ENCODE data around the gene KNOP1. TPM values are rescaled to one million over a fixed set of nuclear protein-coding genes. Genes with fewer than 3 reads are reported as not detected.

The KNOP1 gene
- total RNA-seq, 1 experiment from 2014 or later, result 99.0 TPM

DNA sequence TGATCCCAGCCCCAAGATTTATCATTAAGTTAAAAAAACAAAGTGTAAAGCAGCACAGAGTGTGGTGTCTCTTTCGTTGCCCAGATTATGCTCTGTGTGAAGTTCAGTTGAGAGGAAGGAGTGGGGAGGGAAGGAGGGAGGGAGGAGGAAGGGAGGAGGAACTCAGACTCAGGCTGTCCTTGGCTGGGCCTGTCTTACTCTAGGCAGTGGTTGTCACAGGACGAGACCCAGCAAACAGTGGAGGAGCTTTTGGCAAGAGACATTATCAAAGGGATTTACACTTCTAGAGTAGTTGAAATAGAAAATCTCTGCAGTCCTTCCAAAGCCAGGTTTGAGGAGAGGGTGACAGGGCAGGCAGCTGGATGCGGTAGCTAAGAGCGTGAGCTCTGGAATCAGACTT, 27.8 kb downstream of the KNOP1 start:
- CTCF ChIA-PET, result interaction anchor here (0.6 kb wide), 1 partner anchor 150 kb away, joined by 3 read pairs; no protein-coding TSS in a partner anchor

DNA sequence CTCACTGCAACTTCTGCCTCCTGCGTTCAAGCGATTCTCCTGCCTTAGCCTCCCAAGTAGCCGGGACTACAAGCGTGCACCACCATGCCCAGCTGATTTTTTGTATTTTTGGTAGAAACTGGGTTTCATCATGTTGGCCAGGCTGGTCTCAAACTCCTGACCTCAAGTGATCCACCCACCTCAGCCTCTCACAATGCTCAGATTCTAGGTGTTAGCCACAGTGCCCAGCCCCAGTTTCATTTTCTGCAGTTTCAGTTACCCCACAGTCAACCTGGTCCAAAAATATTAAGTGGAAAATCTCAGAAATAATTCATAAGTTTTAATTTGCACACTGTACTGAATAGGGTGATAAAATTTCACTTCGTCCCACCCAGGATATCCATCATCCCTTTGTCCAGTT, 28.7 kb downstream of the KNOP1 start:
- intact Hi-C loops (cut with micrococcal nuclease; ENCODE audit: unreplicated experiment), result no loop called here
- H3K4me3 Mint-ChIP-seq (ENCODE audit: low read depth, unreplicated experiment), result no peak overlapping the region
- DNase-seq, result no peak
- TF ChIP-seq, protein P1, sequence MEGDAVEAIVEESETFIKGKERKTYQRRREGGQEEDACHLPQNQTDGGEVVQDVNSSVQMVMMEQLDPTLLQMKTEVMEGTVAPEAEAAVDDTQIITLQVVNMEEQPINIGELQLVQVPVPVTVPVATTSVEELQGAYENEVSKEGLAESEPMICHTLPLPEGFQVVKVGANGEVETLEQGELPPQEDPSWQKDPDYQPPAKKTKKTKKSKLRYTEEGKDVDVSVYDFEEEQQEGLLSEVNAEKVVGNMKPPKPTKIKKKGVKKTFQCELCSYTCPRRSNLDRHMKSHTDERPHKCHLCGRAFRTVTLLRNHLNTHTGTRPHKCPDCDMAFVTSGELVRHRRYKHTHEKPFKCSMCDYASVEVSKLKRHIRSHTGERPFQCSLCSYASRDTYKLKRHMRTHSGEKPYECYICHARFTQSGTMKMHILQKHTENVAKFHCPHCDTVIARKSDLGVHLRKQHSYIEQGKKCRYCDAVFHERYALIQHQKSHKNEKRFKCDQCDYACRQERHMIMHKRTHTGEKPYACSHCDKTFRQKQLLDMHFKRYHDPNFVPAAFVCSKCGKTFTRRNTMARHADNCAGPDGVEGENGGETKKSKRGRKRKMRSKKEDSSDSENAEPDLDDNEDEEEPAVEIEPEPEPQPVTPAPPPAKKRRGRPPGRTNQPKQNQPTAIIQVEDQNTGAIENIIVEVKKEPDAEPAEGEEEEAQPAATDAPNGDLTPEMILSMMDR (IDR thresholded peaks at IDR 0.05; ENCODE audit: unreplicated experiment), result no peak
- no peaks in the 10 kb centered on the region for H3K9me3 Mint-ChIP-seq (ENCODE audit: low read depth, unreplicated experiment)
- CTCF ChIA-PET, result interaction anchor here (0.7 kb wide), 1 partner anchor 12 kb away, joined by 3 read pairs; no protein-coding TSS in a partner anchor
- H3K27me3 Mint-ChIP-seq (ENCODE audit: unreplicated experiment), result no peaks in the 10 kb centered on the region
- no peak overlapping the region for H3K27ac Mint-ChIP-seq (ENCODE audit: unreplicated experiment)
- no peaks in the 10 kb centered on the region for H3K36me3 Mint-ChIP-seq (ENCODE audit: insufficient read depth, unreplicated experiment)
- no peaks in the 10 kb centered on the region for H3K4me1 Mint-ChIP-seq (ENCODE audit: low read depth, unreplicated experiment)
- BruUV-seq (replicated peaks), result no TSS peak

More for the DNA sequence above, 27.8 kb downstream of the KNOP1 start:
- H3K9me3 Mint-ChIP-seq (ENCODE audit: low read depth, unreplicated experiment), result no peaks in the 10 kb centered on the region
- H3K4me1 Mint-ChIP-seq (ENCODE audit: low read depth, unreplicated experiment), result no peaks in the 10 kb centered on the region
- no peaks in the 10 kb centered on the region for H3K27me3 Mint-ChIP-seq (ENCODE audit: unreplicated experiment)
- intact Hi-C loops (cut with micrococcal nuclease; ENCODE audit: unreplicated experiment), result no loop called here
- TF ChIP-seq, protein P1 (IDR thresholded peaks at IDR 0.05; ENCODE audit: unreplicated experiment), result no peak
- no peak overlapping the region for H3K4me3 Mint-ChIP-seq (ENCODE audit: low read depth, unreplicated experiment)
- H3K36me3 Mint-ChIP-seq (ENCODE audit: insufficient read depth, unreplicated experiment), result no peaks in the 10 kb centered on the region
- BruUV-seq (replicated peaks), result no TSS peak
- DNase-seq, result no peak
- no peak overlapping the region for H3K27ac Mint-ChIP-seq (ENCODE audit: unreplicated experiment)

DNA sequence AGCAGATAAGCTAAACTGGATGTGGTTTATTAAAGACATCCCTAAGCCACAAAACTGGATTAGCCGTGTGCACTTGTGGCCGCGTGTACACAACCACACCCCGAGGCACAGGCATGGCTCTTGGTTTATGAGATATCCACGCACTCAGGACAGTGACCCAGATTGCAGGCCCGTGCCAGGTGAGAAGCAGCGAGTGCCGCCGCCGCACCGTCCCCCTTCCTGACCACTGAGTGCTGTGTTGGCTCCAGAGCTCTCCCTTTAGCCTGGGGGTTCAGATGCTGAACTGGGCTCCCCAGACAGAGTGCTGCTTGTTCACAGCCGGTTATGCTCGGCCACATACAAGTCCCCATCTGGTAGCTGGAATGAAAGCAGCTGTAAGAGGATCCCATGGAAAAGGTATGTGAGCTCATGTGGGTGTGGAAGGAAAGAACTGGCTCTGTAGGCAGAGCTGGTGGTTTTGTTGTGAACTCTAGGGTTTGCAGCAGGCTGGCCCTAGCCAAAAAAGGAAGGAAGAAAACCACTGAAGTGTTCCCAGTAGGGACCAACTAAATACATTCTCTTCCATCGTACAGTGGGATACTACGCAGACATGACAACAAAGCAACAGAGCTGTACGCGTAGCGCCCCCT, 29.5 kb downstream of the KNOP1 start:
- CTCF ChIA-PET, result interaction anchor here (0.7 to 1.0 kb wide), 2 partner anchors 11 to 15 kb away, joined by 3 read pairs; no protein-coding TSS in a partner anchor
- Mint-ChIP-seq H3K9me3 (ENCODE audit: low read depth, unreplicated experiment) (no peaks in the 10 kb centered on the region), H3K4me3 (ENCODE audit: low read depth, unreplicated experiment) (no peak overlapping the region), H3K4me1 (ENCODE audit: low read depth, unreplicated experiment) (no peaks in the 10 kb centered on the region), H3K27me3 (ENCODE audit: unreplicated experiment) (no peaks in the 10 kb centered on the region), H3K36me3 (ENCODE audit: insufficient read depth, unreplicated experiment) (no peaks in the 10 kb centered on the region), H3K27ac (ENCODE audit: unreplicated experiment) (no peak overlapping the region)
- intact Hi-C loops (cut with micrococcal nuclease; ENCODE audit: unreplicated experiment), result no loop called here
- no peak for DNase-seq
- TF ChIP-seq, protein P1 (IDR thresholded peaks at IDR 0.05; ENCODE audit: unreplicated experiment), result no peak
- BruUV-seq (replicated peaks), result no TSS peak

DNA sequence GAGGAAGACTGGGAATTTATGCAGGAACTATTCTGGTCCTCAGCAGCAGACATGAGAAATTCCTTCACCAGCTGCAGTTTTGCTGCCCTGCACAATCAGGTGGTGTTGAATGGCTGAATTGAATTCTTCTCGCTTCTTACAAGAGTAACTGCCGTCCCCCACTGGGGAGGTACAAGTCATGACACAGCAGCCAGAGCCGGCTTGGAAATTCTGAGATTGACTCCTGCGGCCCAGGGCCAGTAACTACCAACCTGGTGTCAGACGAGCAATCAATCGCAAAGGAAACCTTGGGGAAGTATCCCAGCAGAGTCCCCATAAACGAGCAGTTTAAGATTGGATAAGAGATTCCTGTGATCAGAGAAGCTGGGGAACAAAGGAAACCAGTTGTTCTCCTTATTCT, 30.7 kb downstream of the KNOP1 start:
- H3K27ac Mint-ChIP-seq (ENCODE audit: unreplicated experiment), result no peak overlapping the region
- CTCF ChIA-PET, result no interaction called here
- no peaks in the 10 kb centered on the region for H3K9me3 Mint-ChIP-seq (ENCODE audit: low read depth, unreplicated experiment)
- H3K27me3 Mint-ChIP-seq (ENCODE audit: unreplicated experiment), result no peaks in the 10 kb centered on the region
- H3K4me1 Mint-ChIP-seq (ENCODE audit: low read depth, unreplicated experiment), result no peaks in the 10 kb centered on the region
- no TSS peak for BruUV-seq (replicated peaks)
- DNase-seq, result no peak
- H3K4me3 Mint-ChIP-seq (ENCODE audit: low read depth, unreplicated experiment), result no peak overlapping the region
- TF ChIP-seq, protein P1 (IDR thresholded peaks at IDR 0.05; ENCODE audit: unreplicated experiment), result no peak
- no peaks in the 10 kb centered on the region for H3K36me3 Mint-ChIP-seq (ENCODE audit: insufficient read depth, unreplicated experiment)
- intact Hi-C loops (cut with micrococcal nuclease; ENCODE audit: unreplicated experiment), result no loop called here

Measured in Calu3 (cell line).